DOHH2 (cell line): ENCODE results near the gene UBR1.
"Not testable (repeated sequence)": the region's sequence is repeated elsewhere in the genome, so short reads cannot be mapped to it uniquely, and the experiment has no call there.

Experiments
- H3F3A ChIP-seq: fragments of 200-600 bp; sonication (generic), shearing (Covaris generic); 2 replicates; pipeline ENCODE4 v1.6.0; 2016; ENCODE audit warnings: antibody characterized with exemption, mild to moderate bottlenecking; ENCODE audit not compliant: control insufficient read depth, insufficient read depth
- H3K27ac ChIP-seq: fragments of 200-600 bp; sonication (generic); 2 replicates; pipeline ENCODE4 v1.5.1; 2014; ENCODE audit warnings: low read depth, mild to moderate bottlenecking, low read length, moderate library complexity
- H3K27me3 ChIP-seq: fragments of 200-600 bp; sonication (generic); 2 replicates; pipeline ENCODE4 v1.6.1; 2014; ENCODE audit warnings: mild to moderate bottlenecking, low read length, mixed read lengths; ENCODE audit not compliant: control insufficient read depth
- H3K36me3 ChIP-seq: fragments of 200-600 bp; sonication (generic); 2 replicates; pipeline ENCODE4 v1.6.1; 2014; ENCODE audit warnings: mild to moderate bottlenecking, low read length, moderate library complexity, mixed read lengths; ENCODE audit not compliant: control insufficient read depth
- H3K4me1 ChIP-seq: fragments of 200-600 bp; sonication (generic); 2 replicates; pipeline ENCODE4 v1.6.1; 2014; ENCODE audit warnings: mild to moderate bottlenecking, low read length, mixed read lengths; ENCODE audit not compliant: control insufficient read depth
- H3K4me2 ChIP-seq: fragments of 200-600 bp; sonication (generic); 2 replicates; pipeline ENCODE4 v1.6.0; 2014; ENCODE audit warnings: mild to moderate bottlenecking, low read length, moderate library complexity
- H3K4me3 ChIP-seq: fragments of 200-600 bp; sonication (generic); 2 replicates; pipeline ENCODE4 v1.5.1; 2014; ENCODE audit warnings: mild to moderate bottlenecking, low read length, mixed read lengths
- H3K79me2 ChIP-seq: fragments of 200-600 bp; sonication (generic); 2 replicates; pipeline ENCODE4 v1.6.1; 2014; ENCODE audit warnings: mild to moderate bottlenecking, low read length, mixed read lengths; ENCODE audit not compliant: control insufficient read depth
- H3K9me2 ChIP-seq: fragments of 200-600 bp; sonication (generic); replicated peaks from 2 replicates; pipeline ENCODE4 v1.6.1; 2014; ENCODE audit warnings: mild to moderate bottlenecking, low read length, mixed read lengths; ENCODE audit not compliant: control insufficient read depth
- H3K9me3 ChIP-seq: fragments of 200-600 bp; sonication (generic); 2 replicates; pipeline ENCODE4 v1.6.1; 2014; ENCODE audit warnings: antibody characterized with exemption, low read length, mixed read lengths; ENCODE audit not compliant: control insufficient read depth, insufficient read depth
- H4K20me1 ChIP-seq: fragments of 200-600 bp; sonication (generic); 2 replicates; pipeline ENCODE4 v1.6.0; 2014; ENCODE audit warnings: low read depth, mild to moderate bottlenecking, antibody characterized with exemption, low read length, moderate library complexity; ENCODE audit not compliant: control insufficient read depth, insufficient read depth
- EZH2phosphoT487 ChIP-seq: fragments of 200-600 bp; sonication (generic); IDR thresholded peaks from 2 replicates; pipeline ENCODE4 v1.6.1; 2017; ENCODE audit warnings: borderline replicate concordance, mild to moderate bottlenecking, antibody characterized with exemption, low read length, moderate library complexity, mixed read lengths
- TF ChIP-seq, protein P1 (sequence below): fragments of 200-600 bp; sonication (generic); IDR thresholded peaks from one replicate; pipeline ENCODE4 v1.5.1; 2014; ENCODE audit warnings: antibody characterized with exemption, mild to moderate bottlenecking, low read depth, low read length; ENCODE audit not compliant: poor library complexity, severe bottlenecking

The UBR1 gene

DNA sequence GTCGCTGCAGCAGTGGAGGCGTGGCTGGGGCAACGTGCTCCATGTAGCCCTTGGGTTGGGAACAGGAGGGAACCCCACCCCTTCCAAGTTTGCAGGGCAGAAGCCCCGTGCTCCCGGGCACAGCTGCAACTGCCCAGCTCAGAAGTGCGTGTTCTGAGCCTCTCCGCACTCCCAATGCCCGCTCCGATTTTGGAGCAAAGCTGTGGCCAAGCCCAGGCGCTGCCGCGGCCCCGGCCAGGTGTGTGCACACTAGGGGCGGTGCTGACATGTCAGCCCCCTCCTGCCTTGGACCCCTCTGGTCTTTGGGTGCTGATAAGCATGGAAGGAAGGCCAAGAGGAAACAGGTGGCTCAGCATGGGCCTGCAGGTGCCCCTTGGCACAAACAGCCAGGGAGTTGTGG, 97.7 kb downstream of the UBR1 start:
- Histone ChIP-seq H3K27me3 (no peaks in the 10 kb centered on the region), H3F3A (no peaks in the 10 kb centered on the region), H3K4me2 (no peak overlapping the region), H3K4me1 (no peaks in the 10 kb centered on the region), H3K27ac (no peak overlapping the region), H3K4me3 (no peak overlapping the region), H3K9me3 (peaks cover 15% of the 10 kb centered on the region), H3K36me3 (peaks cover 45% of the 10 kb centered on the region), H3K79me2 (no peaks in the 10 kb centered on the region), H3K9me2 (no peaks in the 10 kb centered on the region), H4K20me1 (no peaks in the 10 kb centered on the region)
- TF ChIP-seq, protein P1, sequence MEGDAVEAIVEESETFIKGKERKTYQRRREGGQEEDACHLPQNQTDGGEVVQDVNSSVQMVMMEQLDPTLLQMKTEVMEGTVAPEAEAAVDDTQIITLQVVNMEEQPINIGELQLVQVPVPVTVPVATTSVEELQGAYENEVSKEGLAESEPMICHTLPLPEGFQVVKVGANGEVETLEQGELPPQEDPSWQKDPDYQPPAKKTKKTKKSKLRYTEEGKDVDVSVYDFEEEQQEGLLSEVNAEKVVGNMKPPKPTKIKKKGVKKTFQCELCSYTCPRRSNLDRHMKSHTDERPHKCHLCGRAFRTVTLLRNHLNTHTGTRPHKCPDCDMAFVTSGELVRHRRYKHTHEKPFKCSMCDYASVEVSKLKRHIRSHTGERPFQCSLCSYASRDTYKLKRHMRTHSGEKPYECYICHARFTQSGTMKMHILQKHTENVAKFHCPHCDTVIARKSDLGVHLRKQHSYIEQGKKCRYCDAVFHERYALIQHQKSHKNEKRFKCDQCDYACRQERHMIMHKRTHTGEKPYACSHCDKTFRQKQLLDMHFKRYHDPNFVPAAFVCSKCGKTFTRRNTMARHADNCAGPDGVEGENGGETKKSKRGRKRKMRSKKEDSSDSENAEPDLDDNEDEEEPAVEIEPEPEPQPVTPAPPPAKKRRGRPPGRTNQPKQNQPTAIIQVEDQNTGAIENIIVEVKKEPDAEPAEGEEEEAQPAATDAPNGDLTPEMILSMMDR = no peak
- TF ChIP-seq EZH2phosphoT487 = no peak

DNA sequence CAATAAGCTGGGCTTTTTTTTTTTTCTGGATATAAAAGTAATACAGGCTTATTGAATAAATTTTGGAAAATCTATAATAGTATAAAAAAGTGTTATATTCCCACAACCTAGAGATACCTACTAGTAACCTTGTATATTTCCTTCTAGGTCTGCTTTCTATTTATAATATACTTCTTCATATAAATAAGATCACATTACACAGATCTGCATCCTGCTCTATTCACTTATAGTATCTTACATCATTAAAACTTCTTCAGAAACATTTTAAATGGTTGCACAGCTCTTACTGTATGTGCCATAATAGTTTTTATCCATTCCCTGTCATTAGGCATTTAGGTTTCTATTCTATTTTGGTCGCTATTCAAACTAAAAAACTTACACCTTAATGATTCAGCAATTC, 98.3 kb downstream of the UBR1 start:
- peaks cover 47% of the 10 kb centered on the region for H3K36me3 ChIP-seq
- H3K27me3 ChIP-seq = no peaks in the 10 kb centered on the region
- H3F3A ChIP-seq = no peaks in the 10 kb centered on the region
- H3K4me2 ChIP-seq = no peak overlapping the region
- H3K4me3 ChIP-seq = no peak overlapping the region
- no peaks in the 10 kb centered on the region for H3K4me1 ChIP-seq
- TF ChIP-seq EZH2phosphoT487 = no peak
- TF ChIP-seq, protein P1 = no peak
- H3K27ac ChIP-seq = no peak overlapping the region
- no peaks in the 10 kb centered on the region for H3K9me2 ChIP-seq
- H3K79me2 ChIP-seq = no peaks in the 10 kb centered on the region
- H4K20me1 ChIP-seq = no peaks in the 10 kb centered on the region
- peaks cover 15% of the 10 kb centered on the region for H3K9me3 ChIP-seq

DNA sequence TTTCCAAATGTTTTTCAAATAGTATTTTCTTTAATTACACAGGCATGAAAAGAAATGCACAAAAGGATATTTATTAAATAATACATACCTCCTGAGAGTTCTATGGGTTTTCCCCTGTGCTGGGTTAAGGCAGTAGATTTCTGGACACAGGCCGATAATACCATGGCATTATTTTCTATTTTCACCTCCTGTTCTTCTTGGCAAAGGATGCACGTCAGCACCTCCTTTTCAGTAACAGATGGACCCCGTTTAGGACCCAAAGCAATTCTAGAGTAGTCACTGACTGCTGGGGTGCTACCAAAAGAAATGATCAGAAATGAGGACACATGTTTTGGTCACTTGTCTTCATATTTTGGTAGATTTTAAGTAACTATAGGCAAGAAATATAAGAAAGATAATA, 98.8 kb downstream of the UBR1 start:
- Histone ChIP-seq H3K27me3 (no peaks in the 10 kb centered on the region), H3F3A (no peaks in the 10 kb centered on the region), H3K27ac (no peak overlapping the region), H3K9me2 (no peaks in the 10 kb centered on the region), H3K36me3 (peaks cover 48% of the 10 kb centered on the region), H3K4me2 (no peak overlapping the region), H4K20me1 (no peaks in the 10 kb centered on the region), H3K9me3 (peaks cover 15% of the 10 kb centered on the region), H3K79me2 (no peaks in the 10 kb centered on the region), H3K4me3 (no peak overlapping the region), H3K4me1 (no peaks in the 10 kb centered on the region)
- no peak for TF ChIP-seq EZH2phosphoT487
- TF ChIP-seq, protein P1 = no peak

DNA sequence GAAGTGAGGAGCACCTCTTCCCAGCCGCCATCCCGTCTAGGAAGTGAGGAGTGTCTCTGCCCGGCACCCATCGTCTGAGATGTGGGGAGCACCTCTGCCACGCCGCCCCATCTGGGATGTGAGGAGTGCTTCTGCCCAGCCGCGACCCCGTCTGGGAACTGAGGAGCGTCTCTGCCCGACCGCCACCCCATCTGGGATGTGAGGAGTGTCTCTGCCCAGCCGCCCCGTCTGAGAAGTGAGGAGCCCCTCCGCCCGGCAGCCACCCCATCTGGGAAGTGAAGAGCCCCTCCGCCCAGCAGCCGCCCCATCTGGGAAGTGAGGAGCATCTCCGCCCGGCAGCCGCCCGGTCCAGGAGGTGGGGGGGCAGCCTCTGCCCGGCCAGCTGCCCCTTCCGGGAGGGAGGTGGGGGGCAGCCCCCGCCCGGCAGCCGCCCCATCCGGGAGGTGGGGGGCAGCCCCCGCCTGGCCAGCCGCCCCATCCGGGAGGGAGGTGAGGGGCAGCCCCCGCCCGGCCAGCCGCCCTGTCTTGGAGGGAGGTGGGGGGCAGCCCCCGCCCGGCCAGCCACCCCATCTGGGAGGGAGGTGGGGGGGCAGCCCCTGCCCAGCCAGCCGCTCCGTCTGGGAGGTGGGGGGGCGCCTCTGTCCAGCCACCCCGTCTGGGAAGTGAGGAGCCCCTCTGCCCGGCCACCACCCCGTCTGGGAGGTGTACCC, 100.8 kb downstream of the UBR1 start:
- not testable (repeated sequence) for H4K20me1 ChIP-seq, H3K4me1 ChIP-seq, H3K9me2 ChIP-seq, H3K27ac ChIP-seq, H3K4me2 ChIP-seq, H3K79me2 ChIP-seq, H3F3A ChIP-seq, H3K27me3 ChIP-seq, H3K4me3 ChIP-seq
- H3K9me3 ChIP-seq = peaks cover 15% of the 10 kb centered on the region
- H3K36me3 ChIP-seq = peaks cover 46% of the 10 kb centered on the region
